ENCODE results near the gene AQP12A. TPM values are rescaled to one million over a fixed set of nuclear protein-coding genes. Genes with fewer than 3 reads are reported as not detected.

Gene AQP12A
- polyA plus RNA-seq, 1 of the 3 experiments (the other 2 are of a cell fraction) = not detected

GRCh38 chr2:240730501-240731177 is 39.0 kb downstream of the AQP12A start:
- Histone ChIP-seq H2AFZ (ENCODE audit: low read depth) (no peak overlapping the region), H3K4me2 (no peak overlapping the region), H3K4me3 (ENCODE audit: low read depth in 2 of 2, low read length in 1 of 2) (no peak overlapping the region), H3K9ac (no peak overlapping the region), H3K27me3 (ENCODE audit: insufficient read depth) (no peaks in the 10 kb centered on the region), H3K4me1 (ENCODE audit: control insufficient read depth in 1 of 2, insufficient read depth in 2 of 2, low read depth in 1 of 2, low read length in 1 of 2) (peaks cover 0 to 39% of the 10 kb centered on the region in 2 experiments; a peak in 1 of 4 replicates), H3K9me2 (no peaks in the 10 kb centered on the region), H3F3A (replicated peaks; ENCODE audit: insufficient read depth) (no peaks in the 10 kb centered on the region), H3K79me2 (ENCODE audit: insufficient read depth) (no peaks in the 10 kb centered on the region), H3K36me3 (replicated peaks in 1 of 2; ENCODE audit: control insufficient read depth in 1 of 2, insufficient read depth in 2 of 2, low read length in 1 of 2) (no peaks in the 10 kb centered on the region), H4K20me1 (ENCODE audit: insufficient read depth) (no peaks in the 10 kb centered on the region), H3K9me3 (no peaks in the 10 kb centered on the region), H3K27ac (ENCODE audit: low read depth in 2 of 2, low read length in 1 of 2) (peak overlapping the region in 1 of 2 experiments; percentile 25; a peak in 1 of 4 replicates)
- 42% methylated on average over 4 of the region's 10 CpGs for WGBS (ENCODE audit: low lambda C conversion rate)
- TF ChIP-seq TCF12 (IDR thresholded peaks at IDR 0.05) (no peak), JUND (IDR thresholded peaks at IDR 0.05) (no peak), SIN3A (IDR thresholded peaks at IDR 0.05; ENCODE audit: borderline replicate concordance, low read depth, low read length) (no peak), EZH2phosphoT487 (IDR thresholded peaks at IDR 0.05; ENCODE audit: borderline replicate concordance, low read depth) (no peak), CHD2 (IDR thresholded peaks at IDR 0.05; ENCODE audit: low read length, partially characterized antibody) (no peak)
- TF ChIP-seq, protein P1, sequence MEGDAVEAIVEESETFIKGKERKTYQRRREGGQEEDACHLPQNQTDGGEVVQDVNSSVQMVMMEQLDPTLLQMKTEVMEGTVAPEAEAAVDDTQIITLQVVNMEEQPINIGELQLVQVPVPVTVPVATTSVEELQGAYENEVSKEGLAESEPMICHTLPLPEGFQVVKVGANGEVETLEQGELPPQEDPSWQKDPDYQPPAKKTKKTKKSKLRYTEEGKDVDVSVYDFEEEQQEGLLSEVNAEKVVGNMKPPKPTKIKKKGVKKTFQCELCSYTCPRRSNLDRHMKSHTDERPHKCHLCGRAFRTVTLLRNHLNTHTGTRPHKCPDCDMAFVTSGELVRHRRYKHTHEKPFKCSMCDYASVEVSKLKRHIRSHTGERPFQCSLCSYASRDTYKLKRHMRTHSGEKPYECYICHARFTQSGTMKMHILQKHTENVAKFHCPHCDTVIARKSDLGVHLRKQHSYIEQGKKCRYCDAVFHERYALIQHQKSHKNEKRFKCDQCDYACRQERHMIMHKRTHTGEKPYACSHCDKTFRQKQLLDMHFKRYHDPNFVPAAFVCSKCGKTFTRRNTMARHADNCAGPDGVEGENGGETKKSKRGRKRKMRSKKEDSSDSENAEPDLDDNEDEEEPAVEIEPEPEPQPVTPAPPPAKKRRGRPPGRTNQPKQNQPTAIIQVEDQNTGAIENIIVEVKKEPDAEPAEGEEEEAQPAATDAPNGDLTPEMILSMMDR (IDR thresholded peaks at IDR 0.05) = no peak
- TF ChIP-seq, protein P2, sequence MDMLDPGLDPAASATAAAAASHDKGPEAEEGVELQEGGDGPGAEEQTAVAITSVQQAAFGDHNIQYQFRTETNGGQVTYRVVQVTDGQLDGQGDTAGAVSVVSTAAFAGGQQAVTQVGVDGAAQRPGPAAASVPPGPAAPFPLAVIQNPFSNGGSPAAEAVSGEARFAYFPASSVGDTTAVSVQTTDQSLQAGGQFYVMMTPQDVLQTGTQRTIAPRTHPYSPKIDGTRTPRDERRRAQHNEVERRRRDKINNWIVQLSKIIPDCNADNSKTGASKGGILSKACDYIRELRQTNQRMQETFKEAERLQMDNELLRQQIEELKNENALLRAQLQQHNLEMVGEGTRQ (IDR thresholded peaks at IDR 0.05; ENCODE audit: borderline replicate concordance, low read depth, low read length) = no peak
- TF ChIP-seq, protein P3, sequence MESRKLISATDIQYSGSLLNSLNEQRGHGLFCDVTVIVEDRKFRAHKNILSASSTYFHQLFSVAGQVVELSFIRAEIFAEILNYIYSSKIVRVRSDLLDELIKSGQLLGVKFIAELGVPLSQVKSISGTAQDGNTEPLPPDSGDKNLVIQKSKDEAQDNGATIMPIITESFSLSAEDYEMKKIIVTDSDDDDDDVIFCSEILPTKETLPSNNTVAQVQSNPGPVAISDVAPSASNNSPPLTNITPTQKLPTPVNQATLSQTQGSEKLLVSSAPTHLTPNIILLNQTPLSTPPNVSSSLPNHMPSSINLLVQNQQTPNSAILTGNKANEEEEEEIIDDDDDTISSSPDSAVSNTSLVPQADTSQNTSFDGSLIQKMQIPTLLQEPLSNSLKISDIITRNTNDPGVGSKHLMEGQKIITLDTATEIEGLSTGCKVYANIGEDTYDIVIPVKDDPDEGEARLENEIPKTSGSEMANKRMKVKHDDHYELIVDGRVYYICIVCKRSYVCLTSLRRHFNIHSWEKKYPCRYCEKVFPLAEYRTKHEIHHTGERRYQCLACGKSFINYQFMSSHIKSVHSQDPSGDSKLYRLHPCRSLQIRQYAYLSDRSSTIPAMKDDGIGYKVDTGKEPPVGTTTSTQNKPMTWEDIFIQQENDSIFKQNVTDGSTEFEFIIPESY (IDR thresholded peaks at IDR 0.05; ENCODE audit: borderline replicate concordance, low read depth) = no peak
- TF ChIP-seq, protein P4, sequence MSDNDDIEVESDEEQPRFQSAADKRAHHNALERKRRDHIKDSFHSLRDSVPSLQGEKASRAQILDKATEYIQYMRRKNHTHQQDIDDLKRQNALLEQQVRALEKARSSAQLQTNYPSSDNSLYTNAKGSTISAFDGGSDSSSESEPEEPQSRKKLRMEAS (IDR thresholded peaks at IDR 0.05; ENCODE audit: low read depth) = no peak
- DNase-seq = no peak
- ChIA-PET CTCF (interaction anchor here (0.7 to 1.6 kb wide), 3 partner anchors 9 to 110 kb away, joined by 3 to 7 read pairs (median 3); no protein-coding TSS in a partner anchor), POLR2A (interaction anchor here (1.7 kb wide), 1 partner anchor 9 kb away, joined by 4 read pairs; no protein-coding TSS in a partner anchor)

GRCh38 chr2:240731178-240731545 is 39.5 kb downstream of the AQP12A start:
- H3K4me3 ChIP-seq (ENCODE audit: low read depth in 2 of 2, low read length in 1 of 2) = no peak overlapping the region
- H3K36me3 ChIP-seq (replicated peaks in 1 of 2; ENCODE audit: control insufficient read depth in 1 of 2, insufficient read depth in 2 of 2, low read length in 1 of 2) = no peaks in the 10 kb centered on the region
- H3K27ac ChIP-seq (ENCODE audit: low read depth in 2 of 2, low read length in 1 of 2) = peak overlapping the region in 1 of 2 experiments; percentile 39; a peak in 1 of 4 replicates
- H3K9me3 ChIP-seq = no peaks in the 10 kb centered on the region
- no peaks in the 10 kb centered on the region for H4K20me1 ChIP-seq (ENCODE audit: insufficient read depth)
- H3F3A ChIP-seq (replicated peaks; ENCODE audit: insufficient read depth) = no peaks in the 10 kb centered on the region
- H3K4me2 ChIP-seq = no peak overlapping the region
- H3K9ac ChIP-seq = no peak overlapping the region
- ChIA-PET CTCF (interaction anchor here (0.7 to 1.6 kb wide), 2 partner anchors 9 to 110 kb away, joined by 3 to 7 read pairs; no protein-coding TSS in a partner anchor), POLR2A (interaction anchor here (1.7 kb wide), 1 partner anchor 10 kb away, joined by 4 read pairs; no protein-coding TSS in a partner anchor)
- DNase-seq = no peak
- H3K79me2 ChIP-seq (ENCODE audit: insufficient read depth) = no peaks in the 10 kb centered on the region
- H3K4me1 ChIP-seq (ENCODE audit: control insufficient read depth in 1 of 2, insufficient read depth in 2 of 2, low read depth in 1 of 2, low read length in 1 of 2) = peaks cover 0 to 39% of the 10 kb centered on the region in 2 experiments; a peak in 1 of 4 replicates
- no peaks in the 10 kb centered on the region for H3K9me2 ChIP-seq
- 50% methylated on average over 2 of the region's 9 CpGs for WGBS (ENCODE audit: low lambda C conversion rate)
- no peak overlapping the region for H2AFZ ChIP-seq (ENCODE audit: low read depth)
- no peaks in the 10 kb centered on the region for H3K27me3 ChIP-seq (ENCODE audit: insufficient read depth)
- TF ChIP-seq REST (IDR thresholded peaks at IDR 0.05; ENCODE audit: low read depth, low read length) = no peak
- no peak for TF ChIP-seq SIN3A (IDR thresholded peaks at IDR 0.05; ENCODE audit: borderline replicate concordance, low read depth, low read length)
- TF ChIP-seq, protein P2 (IDR thresholded peaks at IDR 0.05; ENCODE audit: borderline replicate concordance, low read depth, low read length) = no peak
- TF ChIP-seq, protein P4 (IDR thresholded peaks at IDR 0.05; ENCODE audit: low read depth) = no peak
- no peak for TF ChIP-seq CHD2 (IDR thresholded peaks at IDR 0.05; ENCODE audit: low read length, partially characterized antibody)
- TF ChIP-seq FOXM1 (IDR thresholded peaks at IDR 0.05; ENCODE audit: low read depth) = no peak
- TF ChIP-seq POLR2AphosphoS5 (IDR thresholded peaks at IDR 0.05; ENCODE audit: low read depth, low read length) = no peak
- TF ChIP-seq SMC3 (IDR thresholded peaks at IDR 0.05; ENCODE audit: low read depth, low read length) = no peak
- TF ChIP-seq RCOR1 (IDR thresholded peaks at IDR 0.05; ENCODE audit: low read length) = no peak

Data from SK-N-SH (cell line).